Measurements from ENCODE around the gene NSL1. TPM values are rescaled to one million over a fixed set of nuclear protein-coding genes. Genes with fewer than 3 reads are reported as not detected.

NSL1 gene
- total and polyA plus RNA-seq, 9 of the 15 experiments (the other 6 are each of a cell fraction or from before 2014, with no cell fraction given), result 53.5 to 108 (median 59.1) TPM

DNA sequence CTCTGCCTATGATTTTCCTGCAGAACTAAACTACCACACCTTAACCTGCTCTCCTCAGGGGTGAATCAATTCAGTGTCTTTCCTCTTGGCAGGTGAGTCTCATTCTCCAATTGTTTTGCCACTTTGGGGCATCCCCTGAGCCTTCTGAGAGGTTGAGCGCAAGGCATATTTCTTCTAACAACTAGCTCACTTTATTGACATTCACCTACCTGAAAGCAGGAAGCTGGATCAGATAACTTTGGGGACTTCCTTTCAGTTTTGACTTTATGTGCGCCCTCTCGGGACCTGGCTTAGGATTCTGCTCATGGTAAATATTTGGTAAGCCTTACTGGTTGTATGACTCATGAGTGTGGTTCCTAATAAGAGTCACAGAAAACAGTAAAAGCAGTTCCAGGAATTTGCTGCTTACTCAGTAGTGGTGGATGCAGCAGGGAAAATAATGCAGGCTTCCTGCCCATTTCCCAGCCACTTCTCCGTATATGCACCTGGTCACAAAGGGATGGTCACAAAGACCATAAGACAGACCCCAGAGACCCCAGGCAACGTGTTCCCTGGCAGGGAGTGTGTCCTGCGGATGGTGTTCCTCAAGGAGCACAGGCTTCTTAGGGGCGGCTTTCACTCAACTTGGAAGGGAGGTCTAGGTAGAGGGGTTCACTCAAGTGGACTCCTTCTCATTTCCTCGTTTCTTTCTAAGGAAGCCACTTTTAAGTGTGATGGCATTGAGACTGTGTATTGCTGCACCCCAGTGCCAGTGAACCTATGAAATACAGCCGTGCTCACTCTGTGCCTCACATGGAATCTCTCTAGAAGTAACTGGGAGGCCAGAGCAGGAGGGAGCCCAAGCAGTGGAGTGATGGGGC, 70.0 kb downstream of the NSL1 start (continued):
- TF ChIP-seq, protein P1, sequence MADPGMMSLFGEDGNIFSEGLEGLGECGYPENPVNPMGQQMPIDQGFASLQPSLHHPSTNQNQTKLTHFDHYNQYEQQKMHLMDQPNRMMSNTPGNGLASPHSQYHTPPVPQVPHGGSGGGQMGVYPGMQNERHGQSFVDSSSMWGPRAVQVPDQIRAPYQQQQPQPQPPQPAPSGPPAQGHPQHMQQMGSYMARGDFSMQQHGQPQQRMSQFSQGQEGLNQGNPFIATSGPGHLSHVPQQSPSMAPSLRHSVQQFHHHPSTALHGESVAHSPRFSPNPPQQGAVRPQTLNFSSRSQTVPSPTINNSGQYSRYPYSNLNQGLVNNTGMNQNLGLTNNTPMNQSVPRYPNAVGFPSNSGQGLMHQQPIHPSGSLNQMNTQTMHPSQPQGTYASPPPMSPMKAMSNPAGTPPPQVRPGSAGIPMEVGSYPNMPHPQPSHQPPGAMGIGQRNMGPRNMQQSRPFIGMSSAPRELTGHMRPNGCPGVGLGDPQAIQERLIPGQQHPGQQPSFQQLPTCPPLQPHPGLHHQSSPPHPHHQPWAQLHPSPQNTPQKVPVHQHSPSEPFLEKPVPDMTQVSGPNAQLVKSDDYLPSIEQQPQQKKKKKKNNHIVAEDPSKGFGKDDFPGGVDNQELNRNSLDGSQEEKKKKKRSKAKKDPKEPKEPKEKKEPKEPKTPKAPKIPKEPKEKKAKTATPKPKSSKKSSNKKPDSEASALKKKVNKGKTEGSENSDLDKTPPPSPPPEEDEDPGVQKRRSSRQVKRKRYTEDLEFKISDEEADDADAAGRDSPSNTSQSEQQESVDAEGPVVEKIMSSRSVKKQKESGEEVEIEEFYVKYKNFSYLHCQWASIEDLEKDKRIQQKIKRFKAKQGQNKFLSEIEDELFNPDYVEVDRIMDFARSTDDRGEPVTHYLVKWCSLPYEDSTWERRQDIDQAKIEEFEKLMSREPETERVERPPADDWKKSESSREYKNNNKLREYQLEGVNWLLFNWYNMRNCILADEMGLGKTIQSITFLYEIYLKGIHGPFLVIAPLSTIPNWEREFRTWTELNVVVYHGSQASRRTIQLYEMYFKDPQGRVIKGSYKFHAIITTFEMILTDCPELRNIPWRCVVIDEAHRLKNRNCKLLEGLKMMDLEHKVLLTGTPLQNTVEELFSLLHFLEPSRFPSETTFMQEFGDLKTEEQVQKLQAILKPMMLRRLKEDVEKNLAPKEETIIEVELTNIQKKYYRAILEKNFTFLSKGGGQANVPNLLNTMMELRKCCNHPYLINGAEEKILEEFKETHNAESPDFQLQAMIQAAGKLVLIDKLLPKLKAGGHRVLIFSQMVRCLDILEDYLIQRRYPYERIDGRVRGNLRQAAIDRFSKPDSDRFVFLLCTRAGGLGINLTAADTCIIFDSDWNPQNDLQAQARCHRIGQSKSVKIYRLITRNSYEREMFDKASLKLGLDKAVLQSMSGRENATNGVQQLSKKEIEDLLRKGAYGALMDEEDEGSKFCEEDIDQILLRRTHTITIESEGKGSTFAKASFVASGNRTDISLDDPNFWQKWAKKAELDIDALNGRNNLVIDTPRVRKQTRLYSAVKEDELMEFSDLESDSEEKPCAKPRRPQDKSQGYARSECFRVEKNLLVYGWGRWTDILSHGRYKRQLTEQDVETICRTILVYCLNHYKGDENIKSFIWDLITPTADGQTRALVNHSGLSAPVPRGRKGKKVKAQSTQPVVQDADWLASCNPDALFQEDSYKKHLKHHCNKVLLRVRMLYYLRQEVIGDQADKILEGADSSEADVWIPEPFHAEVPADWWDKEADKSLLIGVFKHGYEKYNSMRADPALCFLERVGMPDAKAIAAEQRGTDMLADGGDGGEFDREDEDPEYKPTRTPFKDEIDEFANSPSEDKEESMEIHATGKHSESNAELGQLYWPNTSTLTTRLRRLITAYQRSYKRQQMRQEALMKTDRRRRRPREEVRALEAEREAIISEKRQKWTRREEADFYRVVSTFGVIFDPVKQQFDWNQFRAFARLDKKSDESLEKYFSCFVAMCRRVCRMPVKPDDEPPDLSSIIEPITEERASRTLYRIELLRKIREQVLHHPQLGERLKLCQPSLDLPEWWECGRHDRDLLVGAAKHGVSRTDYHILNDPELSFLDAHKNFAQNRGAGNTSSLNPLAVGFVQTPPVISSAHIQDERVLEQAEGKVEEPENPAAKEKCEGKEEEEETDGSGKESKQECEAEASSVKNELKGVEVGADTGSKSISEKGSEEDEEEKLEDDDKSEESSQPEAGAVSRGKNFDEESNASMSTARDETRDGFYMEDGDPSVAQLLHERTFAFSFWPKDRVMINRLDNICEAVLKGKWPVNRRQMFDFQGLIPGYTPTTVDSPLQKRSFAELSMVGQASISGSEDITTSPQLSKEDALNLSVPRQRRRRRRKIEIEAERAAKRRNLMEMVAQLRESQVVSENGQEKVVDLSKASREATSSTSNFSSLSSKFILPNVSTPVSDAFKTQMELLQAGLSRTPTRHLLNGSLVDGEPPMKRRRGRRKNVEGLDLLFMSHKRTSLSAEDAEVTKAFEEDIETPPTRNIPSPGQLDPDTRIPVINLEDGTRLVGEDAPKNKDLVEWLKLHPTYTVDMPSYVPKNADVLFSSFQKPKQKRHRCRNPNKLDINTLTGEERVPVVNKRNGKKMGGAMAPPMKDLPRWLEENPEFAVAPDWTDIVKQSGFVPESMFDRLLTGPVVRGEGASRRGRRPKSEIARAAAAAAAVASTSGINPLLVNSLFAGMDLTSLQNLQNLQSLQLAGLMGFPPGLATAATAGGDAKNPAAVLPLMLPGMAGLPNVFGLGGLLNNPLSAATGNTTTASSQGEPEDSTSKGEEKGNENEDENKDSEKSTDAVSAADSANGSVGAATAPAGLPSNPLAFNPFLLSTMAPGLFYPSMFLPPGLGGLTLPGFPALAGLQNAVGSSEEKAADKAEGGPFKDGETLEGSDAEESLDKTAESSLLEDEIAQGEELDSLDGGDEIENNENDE (IDR thresholded peaks at IDR 0.05; ENCODE audit: low read depth, low read length), result no peak
- TF ChIP-seq, protein P2, sequence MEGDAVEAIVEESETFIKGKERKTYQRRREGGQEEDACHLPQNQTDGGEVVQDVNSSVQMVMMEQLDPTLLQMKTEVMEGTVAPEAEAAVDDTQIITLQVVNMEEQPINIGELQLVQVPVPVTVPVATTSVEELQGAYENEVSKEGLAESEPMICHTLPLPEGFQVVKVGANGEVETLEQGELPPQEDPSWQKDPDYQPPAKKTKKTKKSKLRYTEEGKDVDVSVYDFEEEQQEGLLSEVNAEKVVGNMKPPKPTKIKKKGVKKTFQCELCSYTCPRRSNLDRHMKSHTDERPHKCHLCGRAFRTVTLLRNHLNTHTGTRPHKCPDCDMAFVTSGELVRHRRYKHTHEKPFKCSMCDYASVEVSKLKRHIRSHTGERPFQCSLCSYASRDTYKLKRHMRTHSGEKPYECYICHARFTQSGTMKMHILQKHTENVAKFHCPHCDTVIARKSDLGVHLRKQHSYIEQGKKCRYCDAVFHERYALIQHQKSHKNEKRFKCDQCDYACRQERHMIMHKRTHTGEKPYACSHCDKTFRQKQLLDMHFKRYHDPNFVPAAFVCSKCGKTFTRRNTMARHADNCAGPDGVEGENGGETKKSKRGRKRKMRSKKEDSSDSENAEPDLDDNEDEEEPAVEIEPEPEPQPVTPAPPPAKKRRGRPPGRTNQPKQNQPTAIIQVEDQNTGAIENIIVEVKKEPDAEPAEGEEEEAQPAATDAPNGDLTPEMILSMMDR (IDR thresholded peaks at IDR 0.05 in 2 of 3, conservative IDR thresholded peaks at IDR 0.05 in 1 of 3; ENCODE audit: insufficient read depth in 2 of 3, low read depth in 1 of 3, low read length in 3 of 3), result no peak
- TF ChIP-seq ETV6 (IDR thresholded peaks at IDR 0.05; ENCODE audit: borderline replicate concordance in 1 of 2, low read depth in 2 of 2, low read length in 1 of 2), result peak in 1 of 2 experiments; percentile 73; a peak in 2 of 4 replicates
- no peak for TF ChIP-seq ETV6 (CRISPR knock-in tag; IDR thresholded peaks at IDR 0.05; ENCODE audit: borderline replicate concordance)
- TF ChIP-seq SOX6 (IDR thresholded peaks at IDR 0.05), result peak; percentile 68
- no peak for TF ChIP-seq HOXB6 (CRISPR knock-in tag; IDR thresholded peaks at IDR 0.05; ENCODE audit: borderline replicate concordance)
- TF ChIP-seq, protein P3, sequence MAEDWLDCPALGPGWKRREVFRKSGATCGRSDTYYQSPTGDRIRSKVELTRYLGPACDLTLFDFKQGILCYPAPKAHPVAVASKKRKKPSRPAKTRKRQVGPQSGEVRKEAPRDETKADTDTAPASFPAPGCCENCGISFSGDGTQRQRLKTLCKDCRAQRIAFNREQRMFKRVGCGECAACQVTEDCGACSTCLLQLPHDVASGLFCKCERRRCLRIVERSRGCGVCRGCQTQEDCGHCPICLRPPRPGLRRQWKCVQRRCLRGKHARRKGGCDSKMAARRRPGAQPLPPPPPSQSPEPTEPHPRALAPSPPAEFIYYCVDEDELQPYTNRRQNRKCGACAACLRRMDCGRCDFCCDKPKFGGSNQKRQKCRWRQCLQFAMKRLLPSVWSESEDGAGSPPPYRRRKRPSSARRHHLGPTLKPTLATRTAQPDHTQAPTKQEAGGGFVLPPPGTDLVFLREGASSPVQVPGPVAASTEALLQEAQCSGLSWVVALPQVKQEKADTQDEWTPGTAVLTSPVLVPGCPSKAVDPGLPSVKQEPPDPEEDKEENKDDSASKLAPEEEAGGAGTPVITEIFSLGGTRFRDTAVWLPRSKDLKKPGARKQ (CRISPR knock-in tag; IDR thresholded peaks at IDR 0.05), result 0 out of 2 replicates have a peak, but pooled peaks have one; percentile 42

Data from K562 (cell line).